ENCODE data around the gene PLEKHN1.

DNA sequence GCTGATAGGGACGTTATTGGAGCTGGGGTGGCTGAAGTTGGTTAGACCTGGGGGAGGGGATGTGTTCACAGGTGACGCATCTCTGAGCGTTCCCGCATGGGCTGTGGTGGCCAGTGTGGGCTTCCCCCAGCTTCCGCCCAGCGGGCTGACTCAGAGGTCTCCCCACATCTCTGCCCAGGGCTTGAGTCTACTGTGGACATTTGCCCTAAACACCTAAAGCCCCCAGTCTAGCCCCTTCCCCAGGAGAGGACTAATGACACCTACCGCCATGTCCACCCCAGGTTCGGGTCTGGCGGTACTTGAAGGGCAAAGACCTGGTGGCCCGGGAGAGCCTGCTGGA is 55.6 kb downstream of the PLEKHN1 start:
- TF ChIP-seq, protein P1, sequence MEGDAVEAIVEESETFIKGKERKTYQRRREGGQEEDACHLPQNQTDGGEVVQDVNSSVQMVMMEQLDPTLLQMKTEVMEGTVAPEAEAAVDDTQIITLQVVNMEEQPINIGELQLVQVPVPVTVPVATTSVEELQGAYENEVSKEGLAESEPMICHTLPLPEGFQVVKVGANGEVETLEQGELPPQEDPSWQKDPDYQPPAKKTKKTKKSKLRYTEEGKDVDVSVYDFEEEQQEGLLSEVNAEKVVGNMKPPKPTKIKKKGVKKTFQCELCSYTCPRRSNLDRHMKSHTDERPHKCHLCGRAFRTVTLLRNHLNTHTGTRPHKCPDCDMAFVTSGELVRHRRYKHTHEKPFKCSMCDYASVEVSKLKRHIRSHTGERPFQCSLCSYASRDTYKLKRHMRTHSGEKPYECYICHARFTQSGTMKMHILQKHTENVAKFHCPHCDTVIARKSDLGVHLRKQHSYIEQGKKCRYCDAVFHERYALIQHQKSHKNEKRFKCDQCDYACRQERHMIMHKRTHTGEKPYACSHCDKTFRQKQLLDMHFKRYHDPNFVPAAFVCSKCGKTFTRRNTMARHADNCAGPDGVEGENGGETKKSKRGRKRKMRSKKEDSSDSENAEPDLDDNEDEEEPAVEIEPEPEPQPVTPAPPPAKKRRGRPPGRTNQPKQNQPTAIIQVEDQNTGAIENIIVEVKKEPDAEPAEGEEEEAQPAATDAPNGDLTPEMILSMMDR (IDR thresholded peaks at IDR 0.05; ENCODE audit: low read length) = no peak
- no peak for TF ChIP-seq EZH2 (IDR thresholded peaks at IDR 0.05; ENCODE audit: borderline replicate concordance, low read length)
